Eye (tissue), 1 donor: ENCODE measurements around the gene CLMP.
"Not testable (repeated sequence)": the region's sequence is repeated elsewhere in the genome, so short reads cannot be mapped to it uniquely, and the experiment has no call there.

Experiments
- DNase-seq: peaks from one replicate; pipeline ENCODE4 v3.0.0-alpha.2; 2015

Gene CLMP

DNA sequence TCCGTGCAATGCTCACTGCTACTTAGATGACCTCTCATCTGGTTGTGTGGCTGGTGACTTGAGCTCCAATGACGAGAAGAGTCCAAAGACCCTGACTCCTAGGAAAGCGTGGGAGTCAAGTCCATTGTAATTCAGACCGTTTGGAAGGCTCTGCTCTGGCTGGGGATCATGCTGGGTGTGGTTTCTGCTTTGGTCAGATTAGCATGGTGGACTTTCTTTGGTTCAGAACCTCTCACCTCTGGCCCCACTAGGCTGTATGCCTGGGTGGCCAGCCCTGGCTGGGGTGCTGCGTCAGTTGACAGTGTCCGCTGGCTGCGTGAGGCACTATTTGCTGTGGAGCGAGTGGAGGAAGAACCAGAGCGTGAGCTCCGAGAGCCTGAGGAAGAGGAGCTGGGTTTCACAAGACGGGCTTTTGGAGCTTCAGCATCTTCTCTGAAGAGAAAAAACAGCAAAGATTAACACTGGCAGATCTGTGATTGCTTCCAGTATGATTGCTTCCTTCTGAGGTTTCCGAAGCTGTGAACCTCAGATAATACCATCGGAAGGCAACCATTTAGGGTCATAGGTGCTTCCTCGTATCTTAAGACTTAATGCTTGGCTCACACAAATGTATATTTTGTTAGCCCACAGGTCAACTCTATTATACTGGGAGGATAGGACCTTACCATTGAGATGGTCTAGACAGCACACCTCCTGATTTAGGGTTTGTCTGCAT is 121.5 kb downstream of the CLMP start:
- DNase-seq = no peak

DNA sequence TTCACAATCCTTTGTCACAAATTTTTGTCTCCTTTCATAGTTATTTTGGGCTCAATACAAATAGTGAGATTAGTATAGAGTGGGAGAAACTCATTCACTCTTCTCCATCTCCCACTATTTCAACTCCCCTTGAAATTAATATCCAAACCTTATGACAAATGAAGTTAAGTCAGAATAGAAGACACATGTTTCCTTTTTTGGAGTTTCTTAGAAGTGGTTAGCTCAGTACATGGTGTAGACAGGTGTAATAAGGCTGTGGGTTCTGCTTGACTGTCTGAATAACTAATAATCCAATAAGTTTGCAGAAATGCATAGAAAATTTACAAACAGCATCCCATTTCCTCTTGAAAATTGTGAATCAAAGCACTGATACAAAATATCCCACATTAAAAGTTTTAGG is 122.3 kb downstream of the CLMP start:
- no peak for DNase-seq

DNA sequence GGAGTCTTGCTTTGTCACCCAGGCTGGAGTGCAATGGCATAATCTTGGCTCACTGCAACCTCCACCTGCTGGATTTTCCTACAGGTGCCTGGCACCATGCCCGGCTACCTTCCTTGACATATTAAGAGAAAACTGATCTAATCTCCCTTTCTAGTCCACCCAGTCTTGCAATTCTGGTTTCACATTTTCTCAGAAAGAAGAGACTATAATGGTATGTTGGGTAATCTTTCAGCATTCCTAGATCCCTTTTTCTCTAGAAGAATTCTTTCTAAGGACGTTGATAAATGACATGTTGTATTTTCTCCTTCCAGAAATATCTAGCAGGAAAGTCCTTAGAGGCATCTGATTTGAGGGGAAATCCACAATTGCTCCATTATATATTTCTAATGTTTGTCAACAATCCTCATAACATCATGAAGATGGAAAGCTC is 122.7 kb downstream of the CLMP start:
- no peak for DNase-seq

DNA sequence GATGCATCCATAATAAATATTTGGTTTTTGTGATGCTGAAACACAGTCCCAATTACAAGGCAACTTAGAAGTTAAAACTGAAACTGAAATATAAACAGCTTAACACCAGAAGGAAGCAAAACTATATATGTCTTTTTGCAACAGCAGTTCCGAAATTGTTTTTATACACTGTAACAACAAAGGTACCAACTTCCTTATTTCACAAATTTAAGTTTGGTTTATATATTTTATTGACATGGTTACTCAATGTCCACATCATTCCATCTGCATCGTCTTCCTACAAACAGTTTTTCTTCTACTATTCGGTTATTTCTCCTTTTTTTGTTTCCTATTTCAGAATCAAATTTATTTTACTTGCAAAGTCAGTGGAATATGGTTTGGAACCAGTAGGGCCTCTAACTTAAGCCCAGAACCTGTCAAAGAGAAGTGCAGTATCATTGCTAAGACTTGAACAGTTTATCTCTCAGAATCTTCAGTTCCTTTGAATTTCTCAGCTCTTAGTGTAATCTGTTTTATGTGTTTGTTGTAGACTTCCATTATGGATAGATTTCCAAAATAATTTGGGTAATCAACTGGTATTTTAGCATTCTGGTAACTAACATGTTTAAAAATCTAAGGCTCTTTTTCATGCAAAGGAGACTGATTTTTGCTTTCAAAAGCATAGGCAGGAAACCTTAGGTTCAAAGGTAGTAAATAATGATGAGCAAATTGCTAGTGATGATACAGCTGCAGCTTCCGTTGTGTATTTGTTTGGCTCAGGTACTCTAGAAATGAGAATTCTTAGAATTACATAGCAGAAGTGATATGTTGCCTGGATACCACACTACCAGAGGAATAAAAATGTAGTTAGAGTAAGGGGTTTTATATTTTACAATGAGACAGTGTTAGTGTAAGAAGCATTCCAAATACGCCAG is 124.9 kb downstream of the CLMP start:
- DNase-seq = no peak

DNA sequence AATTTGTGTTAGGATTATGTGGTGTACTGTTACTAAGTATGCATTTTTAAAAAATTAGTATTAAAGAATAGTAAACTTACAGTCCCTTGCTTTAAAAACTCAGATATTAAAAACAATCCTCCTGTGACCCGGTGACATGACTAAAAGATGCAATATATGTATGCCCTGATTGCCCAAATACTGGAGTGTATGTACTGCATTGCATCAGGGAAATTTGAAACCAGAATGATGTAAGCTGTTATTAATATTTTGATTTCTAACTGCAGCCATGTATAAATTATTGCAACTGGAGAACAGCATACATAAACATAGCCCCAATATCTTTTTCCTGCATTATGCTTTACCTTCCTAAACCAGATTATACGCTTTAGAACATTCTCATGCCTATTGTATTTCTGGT is 129.4 kb downstream of the CLMP start:
- peak; percentile 24 for DNase-seq

DNA sequence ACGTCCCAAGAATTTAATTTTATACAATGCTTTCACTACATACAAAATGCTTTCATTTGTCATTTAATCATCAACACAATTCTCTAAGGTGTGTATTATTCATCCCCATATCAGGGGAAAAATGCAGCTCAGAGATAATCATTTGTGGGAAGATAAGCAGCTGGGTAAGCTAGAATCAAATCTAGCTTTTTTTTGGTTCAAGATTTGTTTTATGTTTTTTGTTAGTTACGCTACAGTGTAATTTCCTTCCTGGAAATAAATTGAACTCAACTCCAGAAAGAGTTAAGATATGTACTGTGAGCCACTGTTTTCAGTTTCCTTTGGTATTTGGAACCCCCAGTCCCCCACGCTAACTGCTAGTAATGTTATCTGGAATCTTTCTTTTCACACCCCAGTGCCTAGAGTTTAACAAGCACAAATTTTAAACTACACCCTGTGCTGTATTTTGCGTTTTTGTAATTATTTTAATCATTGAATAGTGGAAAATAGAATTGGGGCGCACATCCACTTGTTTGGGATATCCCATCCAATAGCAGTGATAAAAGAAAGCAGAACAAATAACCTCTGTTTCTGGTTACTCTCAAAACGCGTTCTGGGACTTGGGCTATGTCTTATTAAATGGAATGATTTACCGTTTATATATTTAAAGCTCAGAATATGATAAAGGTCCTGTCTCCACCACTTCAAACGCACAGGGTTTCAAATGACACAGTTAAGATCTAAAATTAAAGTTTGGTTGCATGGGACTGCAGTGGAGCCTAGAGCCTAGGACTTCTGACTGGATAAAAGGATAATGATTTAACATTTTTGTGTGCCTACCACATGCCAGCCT is 131.0 kb downstream of the CLMP start:
- no peak for DNase-seq

DNA sequence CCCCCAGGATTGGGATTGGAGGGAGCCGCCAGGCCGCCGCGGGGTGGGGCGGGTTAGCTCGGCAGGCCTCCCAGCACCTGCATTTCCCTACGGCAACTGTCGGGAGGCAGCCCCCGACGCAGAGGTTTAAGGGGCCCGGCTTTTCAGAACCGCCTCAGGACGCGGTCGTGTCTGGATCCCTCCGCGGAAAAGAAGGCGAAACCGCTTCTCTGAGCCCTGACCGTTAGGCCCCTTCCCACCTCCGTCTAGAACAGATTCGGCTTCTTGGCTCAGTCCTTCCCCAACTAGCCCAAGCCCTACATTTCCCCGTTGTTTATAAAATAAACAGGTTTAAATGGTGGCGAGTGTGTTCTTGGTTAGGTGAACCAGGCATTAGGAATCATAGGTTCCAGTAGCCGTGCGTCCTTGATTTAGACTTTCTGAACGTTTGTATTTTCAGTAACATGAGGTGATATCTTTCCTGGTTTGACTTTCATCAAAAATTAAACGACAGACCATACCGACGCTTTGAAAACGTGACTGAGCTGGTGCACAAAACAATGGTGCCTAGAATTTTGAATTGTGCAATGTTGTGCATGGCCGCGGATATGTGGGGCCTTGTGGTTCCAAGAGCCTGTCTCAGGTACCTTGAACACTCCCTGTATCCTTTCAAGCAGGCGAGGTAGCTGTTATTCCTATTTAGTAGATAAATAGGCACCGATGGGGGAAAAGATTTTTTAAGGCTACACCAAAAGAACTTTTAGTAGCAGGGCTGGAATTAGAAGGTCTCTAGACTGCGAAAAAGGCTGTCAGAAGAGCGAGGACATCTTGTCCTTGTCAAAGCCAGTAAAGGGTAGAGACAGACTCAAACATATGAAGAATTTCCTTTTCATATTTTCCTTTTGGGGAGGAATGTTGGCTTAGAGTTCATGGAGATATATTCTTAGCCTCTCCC is 131.9 kb downstream of the CLMP start:
- DNase-seq = peak; percentile 88

DNA sequence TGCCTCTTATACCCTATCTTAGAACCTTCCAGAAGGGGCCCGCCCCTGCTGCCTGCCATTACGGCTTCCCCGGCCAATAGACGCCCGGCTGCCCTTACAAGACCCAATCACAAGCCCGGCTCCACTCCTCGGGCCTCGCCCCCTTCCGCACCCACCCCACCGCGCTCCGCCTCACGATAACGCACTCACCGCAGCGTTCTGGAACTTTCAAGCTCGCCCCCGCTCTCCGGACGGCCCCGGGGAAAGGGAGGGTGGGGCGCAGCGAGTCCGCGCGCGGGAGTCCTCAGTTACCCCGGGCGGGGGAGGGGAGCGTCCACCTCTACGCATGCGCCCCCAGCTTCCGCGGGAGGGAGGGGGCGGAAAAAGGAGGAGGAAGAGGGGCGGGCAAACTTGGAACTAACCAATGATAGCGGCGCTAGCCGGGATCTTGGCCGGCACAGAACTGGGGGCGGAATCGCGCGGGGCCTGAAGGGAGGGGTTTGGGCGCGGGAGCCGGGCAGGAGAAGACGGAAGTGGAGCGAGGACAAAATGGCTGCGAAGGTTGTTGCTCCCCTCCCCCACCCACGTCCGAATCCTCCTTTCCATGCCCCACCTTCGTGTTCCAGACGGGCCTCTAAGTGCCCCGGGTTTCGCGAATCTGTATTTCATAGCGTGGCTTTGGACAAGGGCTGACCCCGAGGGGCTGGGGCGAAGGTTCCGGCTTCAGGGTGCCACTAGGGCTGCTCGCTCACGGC is 132.7 kb downstream of the CLMP start:
- peak; percentile 100 for DNase-seq

DNA sequence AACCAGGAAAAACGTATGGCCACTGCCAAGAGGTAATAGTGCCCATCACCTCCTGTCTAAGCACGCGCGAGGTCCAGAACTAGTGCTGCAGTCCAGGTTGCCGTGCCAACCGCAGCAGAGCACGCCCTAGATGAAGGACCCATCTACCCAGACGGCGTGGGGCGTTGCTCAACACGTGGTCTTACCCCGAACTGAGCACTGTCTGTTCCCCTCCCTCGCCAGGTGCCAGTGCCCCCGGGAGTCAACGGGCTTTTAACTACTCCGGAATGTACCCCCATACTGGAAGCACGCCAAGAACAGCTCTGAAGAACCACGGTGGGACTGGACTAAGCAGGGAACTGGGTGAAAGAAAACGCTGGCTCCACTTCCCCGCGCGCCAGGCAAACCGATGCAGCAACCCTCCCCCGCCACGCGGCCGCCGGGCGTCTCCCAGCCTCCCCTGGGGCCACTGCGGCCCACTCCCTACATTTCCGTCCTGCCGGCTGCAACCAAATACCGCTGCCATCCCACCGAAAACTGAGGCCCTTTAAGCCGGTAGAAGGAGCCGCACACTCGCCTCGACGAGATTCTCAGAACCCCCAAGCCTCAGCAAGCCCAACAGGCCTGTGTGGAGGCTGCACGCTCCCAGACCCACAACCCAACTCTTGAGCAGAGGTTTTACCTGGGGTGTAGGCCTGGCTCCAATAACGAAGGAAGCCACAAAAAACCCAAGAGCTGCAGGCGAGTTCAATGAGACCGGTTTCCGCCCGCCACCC is 133.5 kb downstream of the CLMP start, which contains the start of gene HSPA8:
Gene HSPA8 (minus strand): TSS at position 734 of the 755 bp plus-strand sequence. CDS start 812 bp downstream, outside the sequence.
- no peak for DNase-seq

DNA sequence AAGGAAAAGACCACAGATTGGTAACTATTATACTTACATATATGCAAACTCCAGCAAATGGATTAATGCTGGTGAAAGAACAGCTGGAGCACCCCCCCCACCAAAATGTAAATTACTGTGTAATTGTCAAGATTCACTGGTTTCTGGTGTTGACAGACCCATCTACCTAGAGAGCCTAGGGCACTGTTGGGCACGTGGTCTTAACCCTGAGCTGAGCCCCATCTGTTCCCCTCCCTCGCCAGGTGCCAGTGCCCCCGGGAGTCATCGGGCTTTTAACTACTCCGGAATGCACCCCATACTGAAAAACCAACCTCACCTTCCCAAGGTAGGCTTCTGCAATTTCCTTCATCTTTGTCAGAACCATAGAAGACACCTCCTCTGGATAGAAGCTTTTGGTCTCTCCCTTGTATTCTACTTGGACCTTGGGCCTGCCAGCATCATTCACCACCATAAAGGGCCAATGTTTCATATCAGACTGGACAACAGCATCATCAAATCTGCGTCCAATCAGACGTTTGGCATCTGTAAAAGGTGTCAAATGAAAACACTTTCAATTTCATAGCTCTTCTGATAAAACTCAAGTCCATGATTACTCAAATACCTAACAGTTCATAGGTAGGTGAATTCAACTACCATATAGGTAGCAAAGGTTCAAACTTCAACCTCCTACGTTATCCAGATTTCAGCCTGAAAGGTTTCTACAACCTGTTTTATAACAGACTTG is 134.6 kb downstream of the CLMP start:
- DNase-seq = no peak

DNA sequence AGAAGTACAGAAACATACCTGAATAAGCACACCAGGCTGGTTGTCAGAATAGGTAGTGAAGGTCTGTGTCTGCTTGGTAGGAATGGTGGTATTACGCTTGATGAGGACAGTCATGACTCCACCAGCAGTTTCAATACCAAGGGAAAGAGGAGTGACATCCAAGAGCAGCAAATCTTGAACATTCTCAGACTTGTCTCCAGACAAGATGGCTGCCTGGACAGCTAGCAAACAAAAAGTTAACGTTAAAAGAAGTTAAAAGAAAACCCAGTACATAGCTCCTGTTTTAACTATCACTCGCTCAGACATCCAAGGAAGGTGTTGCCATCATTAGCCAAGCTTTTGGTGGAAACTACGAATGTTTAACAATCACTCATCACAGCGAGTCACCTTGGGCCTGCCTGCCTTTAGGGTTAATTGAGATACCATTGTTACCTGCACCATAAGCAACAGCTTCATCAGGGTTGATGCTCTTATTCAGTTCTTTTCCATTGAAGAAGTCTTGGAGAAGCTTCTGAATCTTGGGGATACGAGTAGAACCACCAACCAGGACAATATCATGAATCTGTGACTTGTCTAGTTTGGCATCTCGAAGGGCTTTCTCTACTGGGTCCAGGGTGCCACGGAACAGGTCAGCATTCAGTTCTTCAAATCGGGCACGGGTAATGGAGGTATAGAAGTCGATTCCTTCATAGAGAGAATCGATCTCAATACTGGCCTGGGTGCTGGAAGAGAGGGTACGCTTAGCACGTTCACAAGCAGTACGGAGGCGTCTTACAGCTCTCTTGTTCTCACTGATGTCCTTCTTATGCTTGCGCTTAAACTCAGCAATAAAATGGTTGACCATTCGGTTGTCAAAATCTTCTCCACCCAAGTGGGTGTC is 135.8 kb downstream of the CLMP start:
- DNase-seq = not testable (repeated sequence)

DNA sequence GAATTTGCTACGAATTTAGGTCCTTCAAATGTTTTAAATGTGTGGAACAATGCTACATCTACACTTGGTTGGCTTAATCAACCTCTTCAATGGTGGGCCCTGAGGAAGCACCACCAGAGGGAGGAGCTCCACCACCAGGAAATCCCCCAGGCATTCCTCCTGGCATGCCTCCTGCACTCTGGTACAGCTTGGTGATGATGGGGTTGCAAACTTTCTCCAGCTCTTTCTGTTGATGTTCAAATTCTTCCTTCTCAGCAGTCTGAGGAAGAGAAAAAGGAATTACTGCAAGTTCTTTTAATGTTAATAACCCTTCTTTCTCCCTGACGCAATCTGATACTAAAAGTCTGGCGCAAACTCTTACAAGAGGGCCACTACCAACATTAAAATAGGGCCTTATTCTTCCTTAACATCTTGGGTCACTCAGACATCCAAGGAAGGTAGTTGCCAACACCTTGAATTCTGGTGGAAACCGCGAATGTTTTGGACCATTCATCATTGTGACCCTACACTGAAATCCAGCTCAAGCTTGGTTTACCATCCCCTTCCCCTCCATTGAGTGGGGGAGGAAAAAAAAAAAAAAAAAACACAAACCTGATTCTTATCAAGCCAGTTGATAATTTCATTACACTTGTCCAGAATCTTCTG is 137.3 kb downstream of the CLMP start:
- DNase-seq = no peak

DNA sequence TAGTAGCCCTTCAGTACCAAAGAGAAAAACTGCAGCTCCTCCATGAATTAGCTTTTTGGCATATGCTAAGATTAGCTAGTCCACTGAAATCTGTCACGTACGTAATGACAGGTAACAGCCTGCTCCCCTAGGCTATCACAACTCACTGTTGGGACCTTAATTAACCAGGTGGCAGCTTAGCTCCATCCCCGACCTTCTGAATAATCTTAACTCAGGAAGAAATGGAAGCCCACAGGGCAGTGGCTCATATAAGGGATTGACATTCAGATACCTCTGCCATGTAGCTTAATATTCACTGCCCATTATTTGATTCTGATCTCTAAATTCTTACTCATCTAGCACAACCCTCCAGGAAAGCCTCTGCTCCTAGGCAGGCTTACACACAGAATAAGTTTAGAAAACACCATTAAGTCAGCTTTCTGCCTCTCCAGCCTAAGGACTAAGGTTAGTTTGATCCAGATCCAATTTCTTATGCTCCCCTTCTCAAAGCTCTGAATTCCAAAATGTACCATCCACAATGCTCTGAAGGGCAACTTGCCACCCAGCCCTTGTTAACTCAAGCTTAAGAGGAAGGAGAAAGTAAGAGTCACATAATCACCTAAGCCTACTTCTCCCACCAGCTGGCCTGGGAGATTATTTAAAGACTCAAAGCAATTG is 138.1 kb downstream of the CLMP start:
- DNase-seq = no peak

DNA sequence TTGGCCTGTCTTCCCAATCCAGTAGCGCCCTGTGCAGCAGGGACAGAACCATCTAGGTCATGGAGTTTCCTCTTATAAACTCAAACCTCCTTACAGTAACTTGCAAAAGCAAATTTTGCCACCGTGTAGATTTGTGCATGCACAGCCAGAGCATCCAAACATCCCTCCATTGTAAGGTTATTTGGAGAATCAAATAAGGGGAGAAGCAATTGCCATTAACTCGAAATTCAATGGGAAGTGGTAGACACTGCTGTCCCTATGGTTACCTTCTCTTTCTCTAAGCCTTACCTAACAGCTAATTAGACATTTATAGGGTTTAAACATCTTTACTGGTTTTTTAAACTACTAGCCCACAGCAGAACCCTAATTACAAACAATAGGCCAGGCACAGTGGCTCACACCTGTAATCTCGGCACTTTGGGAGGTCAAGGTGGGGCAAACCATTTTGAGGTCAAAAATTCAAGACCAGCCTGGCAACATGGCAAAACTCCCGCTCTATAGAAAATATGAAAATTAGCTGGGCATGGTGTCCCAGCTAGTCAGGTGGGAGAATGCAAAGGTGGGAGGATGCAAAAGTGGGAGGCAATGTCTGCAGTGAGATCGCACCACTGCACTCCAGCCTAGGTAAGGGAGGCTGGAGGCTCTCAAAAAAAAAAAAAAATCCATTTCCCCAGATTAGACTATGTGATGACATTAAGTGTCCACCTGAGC is 139.7 kb downstream of the CLMP start:
- DNase-seq = no peak

DNA sequence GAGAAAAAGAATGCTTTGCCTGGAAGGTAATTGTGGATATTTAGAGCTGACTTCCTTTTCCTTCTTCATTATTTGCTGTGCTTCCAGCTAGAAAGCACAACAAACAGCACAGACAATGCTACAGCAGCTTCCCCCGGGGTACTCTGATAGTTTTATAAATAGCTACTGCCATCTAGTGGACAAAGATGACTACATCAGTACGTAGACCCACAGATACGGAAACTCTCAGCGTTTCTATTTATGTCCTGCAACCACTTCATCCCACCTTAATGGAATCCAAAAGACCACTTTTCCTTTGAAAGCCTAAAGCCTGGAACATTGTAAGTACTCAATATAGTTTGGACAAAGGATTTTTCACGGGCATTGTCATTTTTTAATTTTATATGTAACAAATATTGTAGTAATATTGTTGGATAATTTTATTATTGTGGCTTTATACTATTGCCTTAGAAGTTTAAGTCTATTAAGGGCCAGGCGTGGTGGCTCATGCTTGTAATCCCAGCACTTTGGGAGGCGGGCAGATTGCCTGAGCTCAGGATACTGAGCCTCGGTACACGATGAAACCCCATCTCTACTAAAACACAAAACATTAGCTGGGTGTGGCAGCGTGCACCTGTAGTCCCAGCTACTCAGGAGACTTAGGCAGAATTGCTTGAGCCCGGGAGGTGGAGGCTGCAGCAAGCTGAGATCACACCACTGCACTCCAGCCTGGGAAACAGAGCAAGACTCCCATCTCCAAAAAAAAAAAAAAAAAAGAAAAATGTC is 140.6 kb downstream of the CLMP start:
- DNase-seq = peak; percentile 90
